Stimulated activated CD4-positive, alpha-beta T cell treated with anti-CD3 and anti-CD28 coated beads, Interleukin-15, amount 100 ng/mL, for 24 hours (primary cell): ENCODE data around the gene EMP2.
"Not testable (repeated sequence)": the region's sequence is repeated elsewhere in the genome, so short reads cannot be mapped to it uniquely, and the experiment has no call there.

Experiments
- DNase-seq: peaks from one replicate; pipeline ENCODE4 v3.0.0-alpha.2; 2020

Gene EMP2

DNA sequence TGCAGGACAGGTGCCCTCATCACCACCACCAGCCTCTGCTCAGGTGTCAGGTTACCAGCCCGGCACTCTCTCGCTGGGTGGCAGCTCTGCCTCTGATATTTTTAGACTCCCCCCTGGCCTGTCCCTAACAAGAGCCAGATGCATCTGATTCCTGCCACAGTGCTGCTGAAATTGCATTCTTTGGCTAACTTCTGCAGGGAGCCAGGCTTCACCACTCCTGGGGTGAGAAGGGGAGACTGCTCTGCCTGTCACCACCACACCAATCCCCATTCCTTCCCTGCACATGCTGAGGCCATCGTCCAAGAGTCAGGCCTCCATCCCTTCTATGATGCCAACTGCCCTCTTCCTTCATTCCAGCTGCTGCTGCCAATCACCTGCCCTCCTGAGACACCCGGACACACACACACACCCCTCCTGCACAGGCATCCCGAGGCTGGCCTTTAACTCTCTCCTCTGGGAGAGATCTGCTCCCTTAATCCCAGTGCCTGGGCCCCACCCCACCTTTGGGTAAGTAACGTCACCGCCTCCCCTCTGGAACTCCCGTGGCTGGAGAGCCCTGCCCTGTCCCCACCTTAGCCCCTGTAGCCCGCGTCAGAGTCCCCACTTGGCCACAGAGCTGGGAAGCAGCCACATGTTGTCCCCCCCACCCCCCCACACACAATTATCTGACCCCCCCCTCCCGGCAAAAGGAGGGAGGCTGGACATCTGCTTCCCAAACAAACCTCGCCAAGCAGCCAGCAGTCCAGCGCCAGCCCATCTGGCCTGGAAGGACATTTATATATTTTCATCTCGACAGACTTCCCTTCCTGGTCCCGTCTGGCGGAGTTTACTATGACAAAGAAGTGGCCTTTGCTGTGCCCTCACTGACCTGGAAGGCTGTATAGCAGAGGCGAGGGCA lies 2.8 kb downstream of the EMP2 start:
- DNase-seq = no peak

GRCh38 chr16:10576390-10577304 lies 3.8 kb downstream of the EMP2 start:
- DNase-seq = no peak

DNA sequence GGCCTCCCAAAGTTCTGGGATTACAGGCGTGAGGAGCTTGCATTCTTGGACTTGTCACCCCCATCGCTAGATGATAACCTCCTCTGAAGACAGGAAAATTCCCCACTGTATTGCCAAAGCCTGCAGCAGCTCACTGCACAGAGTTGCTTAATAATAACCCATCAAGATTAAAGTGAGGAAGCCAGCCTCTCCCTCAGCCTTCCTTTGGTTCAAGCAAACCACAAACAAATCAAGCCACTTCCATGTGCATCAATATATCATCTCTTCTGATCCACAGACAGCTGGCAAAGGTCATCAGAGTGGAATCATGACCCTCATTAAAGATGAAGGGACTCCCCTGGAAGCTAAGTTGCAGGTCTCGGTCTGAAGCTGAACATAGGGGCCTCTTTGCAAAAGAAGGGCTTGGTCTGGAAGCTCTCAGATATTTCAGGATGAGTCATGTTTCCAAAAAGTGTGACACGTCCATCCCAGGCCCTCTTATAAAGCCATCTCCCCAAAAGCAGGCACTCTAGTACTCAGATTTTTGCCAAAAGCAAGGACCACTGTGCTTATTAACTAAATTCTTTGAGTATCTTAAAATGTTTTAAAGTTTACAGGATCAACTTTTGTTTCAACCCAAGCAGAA lies 4.8 kb downstream of the EMP2 start:
- DNase-seq = no peak

- DNase-seq = no peak
Observed at GRCh38 chr16:10572611-10573010, 7.8 kb downstream of the EMP2 start.

DNA sequence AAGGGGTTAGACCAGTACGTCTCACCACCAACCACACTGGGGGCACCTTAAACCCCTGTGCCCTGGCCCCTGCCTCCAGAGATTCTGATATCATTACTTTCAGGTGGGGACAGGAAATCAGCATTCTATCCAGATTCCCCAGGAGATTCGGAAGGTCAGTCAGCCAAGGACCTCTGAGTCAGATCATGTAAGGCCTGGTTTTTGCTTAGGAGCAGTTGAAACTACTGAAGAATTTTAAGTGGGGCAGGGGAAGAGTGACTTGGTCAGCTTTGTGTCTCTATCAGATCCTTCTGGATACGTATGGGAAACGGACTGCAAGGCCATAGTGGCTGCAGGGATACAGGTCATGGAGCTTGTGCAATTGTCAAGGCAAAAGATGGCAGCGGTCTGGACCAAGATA lies 9.0 kb downstream of the EMP2 start:
- no peak for DNase-seq

- no peak for DNase-seq
Observed at GRCh38 chr16:10569621-10570020, 10.8 kb downstream of the EMP2 start.

DNA sequence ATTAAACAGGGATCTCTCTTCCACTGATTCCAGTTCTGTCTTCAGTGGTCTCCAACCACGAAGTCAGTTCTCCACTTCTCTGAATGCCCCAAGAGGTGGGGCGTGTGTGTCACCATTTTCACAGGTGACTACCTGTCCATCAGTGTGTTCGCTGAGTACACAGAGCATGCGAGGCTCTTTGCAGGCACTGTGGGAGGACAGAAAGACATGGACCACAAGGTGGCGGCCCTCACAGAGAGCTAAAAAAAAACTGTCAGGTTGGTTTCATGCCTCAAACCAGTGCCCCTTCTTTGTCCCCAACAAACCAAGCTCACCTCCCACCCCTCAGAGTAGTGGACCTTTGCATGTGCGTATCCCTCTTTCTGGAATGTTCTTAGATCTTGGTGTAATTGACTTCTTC lies 13.8 kb downstream of the EMP2 start:
- DNase-seq = no peak

DNA sequence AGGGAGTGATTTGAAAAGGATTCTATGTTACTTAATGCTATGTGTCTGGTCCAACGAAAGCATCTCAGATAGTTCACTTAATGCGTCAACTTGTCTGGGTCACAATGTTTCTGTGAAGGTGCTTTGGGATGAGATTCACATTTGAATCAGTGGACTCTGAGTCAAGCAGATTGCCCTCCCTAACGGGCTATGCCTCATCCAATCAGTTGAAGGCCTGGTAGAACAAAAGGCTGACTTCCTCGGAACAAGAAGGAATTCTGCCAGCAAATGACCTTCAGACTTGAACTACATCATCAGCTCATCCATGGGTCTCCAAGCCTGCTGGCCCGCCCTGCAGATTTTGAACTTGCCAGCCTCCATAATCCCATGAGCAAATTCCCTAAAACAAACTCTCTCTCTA lies 15.2 kb downstream of the EMP2 start:
- DNase-seq = no peak

- no peak for DNase-seq
Observed at GRCh38 chr16:10564591-10564990, 15.8 kb downstream of the EMP2 start.

DNA sequence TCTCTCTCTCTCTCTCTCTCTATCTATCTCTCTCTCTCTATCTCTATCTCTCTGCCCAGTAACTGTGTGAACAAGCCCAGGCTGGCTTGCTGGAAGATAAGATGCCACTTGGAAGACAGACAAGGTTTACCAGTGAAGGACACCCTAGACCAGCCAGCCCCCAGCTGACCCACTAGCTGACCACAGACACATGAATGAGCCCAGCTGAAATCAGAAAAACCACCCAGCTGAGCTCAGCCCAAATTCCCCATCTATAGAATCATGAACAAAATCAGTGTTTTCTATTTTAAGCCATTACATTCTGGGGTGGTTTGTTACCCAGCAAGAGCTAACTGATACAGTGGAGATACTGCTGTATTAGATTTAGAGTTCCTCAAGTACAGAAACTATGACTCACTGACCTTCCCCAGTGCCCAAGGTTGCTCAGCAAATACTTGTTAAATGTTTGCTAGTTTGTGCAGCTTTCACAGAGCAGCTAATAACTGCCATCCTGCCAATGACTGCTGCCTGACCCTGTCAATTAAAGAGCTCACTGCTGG lies 18.0 kb downstream of the EMP2 start:
- DNase-seq = no peak

GRCh38 chr16:10561425-10561824 lies 19.0 kb downstream of the EMP2 start:
- DNase-seq = no peak

- DNase-seq = no peak
Observed at GRCh38 chr16:10561001-10561400, 19.4 kb downstream of the EMP2 start.

- not testable (repeated sequence) for DNase-seq
Observed at GRCh38 chr16:10559792-10560191, 20.6 kb downstream of the EMP2 start.

GRCh38 chr16:10558746-10559641 lies 21.4 kb downstream of the EMP2 start:
- DNase-seq = no peak

GRCh38 chr16:10558305-10558704 lies 22.1 kb downstream of the EMP2 start:
- no peak for DNase-seq

DNA sequence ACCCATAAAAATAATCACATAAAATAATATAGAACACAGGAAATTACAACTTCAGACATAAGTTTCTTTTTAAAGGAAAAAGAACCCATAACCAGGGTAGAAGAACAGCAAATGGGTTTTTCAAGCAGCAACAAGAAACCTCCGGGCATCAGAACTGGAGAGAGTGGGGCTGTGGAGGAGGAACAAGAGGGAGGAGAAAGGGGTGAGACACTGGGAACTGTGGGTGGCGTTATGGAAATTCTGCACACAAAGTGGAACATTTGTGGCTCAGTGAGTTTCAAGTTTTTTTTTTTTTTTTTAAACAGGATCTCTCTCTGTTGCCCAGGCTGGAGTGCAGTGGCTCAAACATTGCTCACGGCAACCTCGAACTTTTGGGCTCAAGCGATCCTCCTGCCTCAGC lies 22.6 kb downstream of the EMP2 start:
- peak; percentile 11 for DNase-seq

DNA sequence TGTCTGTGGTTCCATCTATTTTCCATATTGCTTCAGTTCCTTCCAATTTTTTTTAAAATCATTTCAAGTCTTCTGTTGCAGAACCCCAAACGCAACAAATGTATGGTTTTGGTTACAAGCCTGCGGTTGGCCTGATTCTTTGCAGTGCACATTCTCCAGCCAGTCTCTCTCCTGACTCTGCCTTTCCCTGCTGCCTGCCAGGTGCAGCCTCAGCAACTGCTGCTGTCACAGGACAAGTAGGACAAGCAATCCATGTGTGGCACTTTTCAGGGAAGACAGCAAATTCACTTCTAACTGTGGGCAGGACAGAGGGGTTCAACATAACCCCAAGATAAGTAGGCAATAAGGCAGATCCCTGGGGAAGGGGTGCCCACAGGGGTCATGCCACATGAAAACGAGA lies 24.2 kb downstream of the EMP2 start:
- DNase-seq = no peak

DNA sequence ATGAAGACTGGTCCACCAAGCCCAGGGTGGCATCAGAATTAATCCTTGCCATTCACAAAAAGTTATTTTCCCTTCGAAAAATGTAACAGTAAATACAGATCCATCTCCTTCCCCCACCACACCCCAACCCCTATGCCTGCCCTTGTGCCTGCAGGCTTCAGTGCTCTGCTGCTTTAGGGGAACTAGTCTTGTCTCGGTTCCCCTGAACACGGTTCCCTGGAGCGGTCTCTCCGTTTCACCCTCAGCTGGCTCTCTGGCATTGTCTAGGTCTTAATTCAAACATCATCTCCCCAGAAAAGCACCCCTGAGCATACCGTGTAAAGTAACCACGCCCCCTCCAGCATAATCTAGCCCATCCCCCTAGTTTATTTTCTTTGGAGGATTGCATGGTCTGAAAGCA lies 25.8 kb downstream of the EMP2 start:
- DNase-seq = no peak

DNA sequence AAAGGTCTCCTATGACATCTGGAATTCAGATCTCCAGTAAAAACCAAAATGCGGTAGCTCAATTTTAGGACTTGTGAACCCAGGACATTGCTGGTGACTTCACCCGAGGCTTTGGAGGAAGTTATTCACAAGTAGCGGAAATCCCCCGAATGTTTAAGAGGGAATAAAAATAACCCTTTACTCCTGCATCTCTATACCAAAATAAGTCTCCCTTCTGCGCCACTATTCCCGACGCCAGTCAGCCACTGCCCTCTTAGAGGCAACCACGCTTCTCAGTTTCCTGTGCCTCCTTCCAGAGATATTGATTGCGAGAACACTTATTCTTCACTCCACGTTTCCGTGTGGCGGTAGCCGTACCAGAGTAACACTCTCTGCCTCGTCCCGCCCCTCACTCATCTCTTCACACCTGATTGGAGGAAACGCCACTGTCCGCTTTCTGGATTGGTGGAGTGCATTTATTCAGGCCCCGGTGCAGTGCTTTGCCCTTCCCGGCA lies 27.4 kb downstream of the EMP2 start:
- peak; percentile 69 for DNase-seq

- DNase-seq = no peak
Observed at GRCh38 chr16:10552281-10552680, 28.1 kb downstream of the EMP2 start.

DNA sequence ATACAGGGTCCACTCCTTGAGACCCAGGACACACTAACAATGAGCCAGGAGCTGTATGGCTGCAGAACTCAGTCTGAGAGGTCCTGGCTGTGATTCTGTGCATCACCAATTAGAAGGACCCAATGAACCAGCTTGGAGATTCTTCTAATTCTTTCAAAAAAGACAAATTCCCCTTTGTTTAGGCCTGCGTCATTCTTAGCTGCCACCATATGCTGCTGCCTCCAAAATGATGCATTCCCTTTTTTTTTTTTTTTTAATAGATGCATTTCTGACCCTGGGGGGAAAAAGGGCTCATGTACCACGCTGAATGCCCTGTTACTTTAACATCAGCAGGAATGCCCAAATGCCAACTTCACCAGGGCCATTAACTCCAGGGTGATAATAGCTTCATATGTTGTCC lies 28.5 kb downstream of the EMP2 start:
- DNase-seq = no peak

- DNase-seq = no peak
Observed at GRCh38 chr16:10548404-10548803, 32.0 kb downstream of the EMP2 start.
